C4-2B (cell line): ENCODE results near the gene PEX16.

Source experiments
- ZFX ChIP-seq: fragments of 450-650 bp; IDR thresholded peaks from 2 replicates; pipeline ENCODE4 v1.6.1; 2017
- TF ChIP-seq, protein P1 (sequence below): fragments of 450-650 bp; conservative IDR thresholded peaks from 2 replicates; pipeline ENCODE4 v1.5.1; 2017; ENCODE audit warnings: mild to moderate bottlenecking

DNA sequence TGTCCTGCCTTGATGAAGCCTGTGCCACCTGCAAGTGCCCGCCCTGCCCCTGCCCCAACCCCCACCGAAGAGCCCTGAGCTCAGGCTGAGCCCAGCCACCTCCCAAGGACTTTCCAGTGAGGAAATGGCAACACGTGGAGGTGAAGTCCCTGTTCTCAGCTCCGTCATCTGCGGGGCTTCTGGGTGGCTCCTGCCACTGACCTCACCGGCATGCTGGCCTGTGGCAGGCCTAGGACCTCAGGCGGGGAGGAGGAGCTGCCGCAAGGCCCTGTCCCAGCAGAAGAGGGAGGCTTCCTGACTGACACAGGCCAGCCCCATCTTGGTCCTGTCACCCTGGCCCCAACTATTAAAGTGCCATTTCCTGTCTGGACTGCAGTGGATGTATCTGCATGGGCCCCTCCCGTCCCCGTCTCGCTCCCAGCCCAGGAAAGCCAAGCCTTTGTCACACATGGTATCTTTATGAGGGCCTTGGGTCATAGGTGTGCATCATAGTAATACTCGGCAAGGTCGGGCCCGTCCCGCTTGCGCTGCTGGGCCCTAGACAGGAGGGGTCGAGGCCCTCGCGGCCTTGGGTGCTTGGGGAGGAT lies 11.5 kb downstream of the PEX16 start:
- TF ChIP-seq, protein P1, sequence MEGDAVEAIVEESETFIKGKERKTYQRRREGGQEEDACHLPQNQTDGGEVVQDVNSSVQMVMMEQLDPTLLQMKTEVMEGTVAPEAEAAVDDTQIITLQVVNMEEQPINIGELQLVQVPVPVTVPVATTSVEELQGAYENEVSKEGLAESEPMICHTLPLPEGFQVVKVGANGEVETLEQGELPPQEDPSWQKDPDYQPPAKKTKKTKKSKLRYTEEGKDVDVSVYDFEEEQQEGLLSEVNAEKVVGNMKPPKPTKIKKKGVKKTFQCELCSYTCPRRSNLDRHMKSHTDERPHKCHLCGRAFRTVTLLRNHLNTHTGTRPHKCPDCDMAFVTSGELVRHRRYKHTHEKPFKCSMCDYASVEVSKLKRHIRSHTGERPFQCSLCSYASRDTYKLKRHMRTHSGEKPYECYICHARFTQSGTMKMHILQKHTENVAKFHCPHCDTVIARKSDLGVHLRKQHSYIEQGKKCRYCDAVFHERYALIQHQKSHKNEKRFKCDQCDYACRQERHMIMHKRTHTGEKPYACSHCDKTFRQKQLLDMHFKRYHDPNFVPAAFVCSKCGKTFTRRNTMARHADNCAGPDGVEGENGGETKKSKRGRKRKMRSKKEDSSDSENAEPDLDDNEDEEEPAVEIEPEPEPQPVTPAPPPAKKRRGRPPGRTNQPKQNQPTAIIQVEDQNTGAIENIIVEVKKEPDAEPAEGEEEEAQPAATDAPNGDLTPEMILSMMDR = no peak
- TF ChIP-seq ZFX = no peak
